HepG2 (cell line): ENCODE measurements around the gene RARA. TPM values are rescaled to one million over a fixed set of nuclear protein-coding genes. Genes with fewer than 3 reads are reported as not detected.

Experiments
- DPF2 ChIP-seq: sonication (generic); formaldehyde crosslinking; IDR thresholded peaks from 2 replicates; pipeline ENCODE4 v1.4.0; 2020; ENCODE audit warnings: mild to moderate bottlenecking, low read depth, missing genetic modification reagents, borderline replicate concordance
- HOXA5 ChIP-seq: sonication (generic); formaldehyde crosslinking; IDR thresholded peaks from 2 replicates; pipeline ENCODE4 v1.4.0; 2020; ENCODE audit warnings: missing genetic modification reagents
- NFAT5 ChIP-seq: sonication (generic); formaldehyde crosslinking; IDR thresholded peaks from 2 replicates; pipeline ENCODE4 v1.4.0; 2020; ENCODE audit warnings: missing genetic modification reagents
- NR2F6 ChIP-seq, 2 experiments: IDR thresholded peaks; 2 replicates each; pipeline ENCODE4 v1.6.1; 2016; ENCODE audit warnings: antibody characterized with exemption in 1 of 2, mild to moderate bottlenecking in 1 of 2
- PATZ1 ChIP-seq: sonication (generic); formaldehyde crosslinking; IDR thresholded peaks from 2 replicates; pipeline ENCODE4 v1.4.0; 2020; ENCODE audit warnings: missing genetic modification reagents
- RNF219 ChIP-seq: sonication (generic); formaldehyde crosslinking; IDR thresholded peaks from 2 replicates; pipeline ENCODE4 v1.5.0; 2020; ENCODE audit warnings: mild to moderate bottlenecking, missing genetic modification reagents
- ZBTB10 ChIP-seq: sonication (generic); formaldehyde crosslinking; IDR thresholded peaks from 2 replicates; pipeline ENCODE4 v1.4.0; 2020; ENCODE audit warnings: missing genetic modification reagents, borderline replicate concordance
- ZNF414 ChIP-seq: sonication (generic); formaldehyde crosslinking; IDR thresholded peaks from 2 replicates; pipeline ENCODE4 v1.5.0; 2020; ENCODE audit warnings: missing genetic modification reagents
- ZNF432 ChIP-seq: sonication (generic); formaldehyde crosslinking; IDR thresholded peaks from 2 replicates; pipeline ENCODE4 v1.5.0; 2020; ENCODE audit warnings: missing genetic modification reagents, mild to moderate bottlenecking, borderline replicate concordance
- ZNF614 ChIP-seq: IDR thresholded peaks from 2 replicates; pipeline ENCODE4 v1.6.1; 2018; ENCODE audit warnings: missing biosample characterization, missing genetic modification reagents, inconsistent platforms, borderline replicate concordance
- polyA plus RNA-seq, 8 experiments: library from polyadenylated mRNA; depleted of rRNA in 3 of 8; stranded (reverse) in 7 of 8; unstranded in 1 of 8; fragments of >200 nt; fragmentation: Illumina TruSeq in 4 of 8; extraction: Trizol in 4 of 8; gene quantifications; 2 replicates each; pipeline versions ENCODE4 v1.2.1 to v1.2.3, GENCODE V29; 2011 to 2016; ENCODE audit warnings: low read depth in 4 of 8, missing spikeins in 1 of 8, mixed read lengths in 1 of 8; ENCODE audit not compliant: insufficient read depth in 1 of 8
- total RNA-seq, 5 experiments: library from RNA; depleted of rRNA; stranded (reverse); fragments of >200 nt; fragmentation: Illumina TruSeq; extraction: Trizol; gene quantifications; 2 replicates each; pipeline ENCODE4 v1.2.3, GENCODE V29; 2016; ENCODE audit warnings: low read depth in 1 of 5

RARA gene
- total and polyA plus RNA-seq, 2 of the 13 experiments (the other 11 are each of a cell fraction or from before 2014, with no cell fraction given) = 6.4 to 8.6 TPM

- TF ChIP-seq ZNF614 (CRISPR knock-in tag) = peak; percentile 52; the same call in 1 of the 2 replicates
- TF ChIP-seq NFAT5 (CRISPR knock-in tag) = no peak
- TF ChIP-seq NR2F6 (IDR thresholded peaks at IDR 0.05) = no peak
- TF ChIP-seq NR2F6 (CRISPR knock-in tag; IDR thresholded peaks at IDR 0.05) = 0 out of 2 replicates have a peak, but pooled peaks have one; percentile 34
- TF ChIP-seq ZNF432 (CRISPR knock-in tag) = no peak
- TF ChIP-seq HOXA5 (CRISPR knock-in tag) = peak; percentile 67; the same call in 1 of the 2 replicates
- TF ChIP-seq ZNF414 = no peak
- no peak for TF ChIP-seq DPF2 (CRISPR knock-in tag)
- 0 out of 2 replicates have a peak, but pooled peaks have one; percentile 48 for TF ChIP-seq ZBTB10 (CRISPR knock-in tag)
- TF ChIP-seq PATZ1 = no peak
- TF ChIP-seq RNF219 (CRISPR knock-in tag) = no peak
Observed at GRCh38 chr17:40286473-40286872, 22.5 kb upstream of the RARA start (continued).
